Measurements from ENCODE around the gene SCRN3. TPM values are rescaled to one million over a fixed set of nuclear protein-coding genes. Genes with fewer than 3 reads are reported as not detected.

Gene SCRN3
- total RNA-seq, 2 experiments from 2014 or later = 15.3 to 18.4 TPM

DNA sequence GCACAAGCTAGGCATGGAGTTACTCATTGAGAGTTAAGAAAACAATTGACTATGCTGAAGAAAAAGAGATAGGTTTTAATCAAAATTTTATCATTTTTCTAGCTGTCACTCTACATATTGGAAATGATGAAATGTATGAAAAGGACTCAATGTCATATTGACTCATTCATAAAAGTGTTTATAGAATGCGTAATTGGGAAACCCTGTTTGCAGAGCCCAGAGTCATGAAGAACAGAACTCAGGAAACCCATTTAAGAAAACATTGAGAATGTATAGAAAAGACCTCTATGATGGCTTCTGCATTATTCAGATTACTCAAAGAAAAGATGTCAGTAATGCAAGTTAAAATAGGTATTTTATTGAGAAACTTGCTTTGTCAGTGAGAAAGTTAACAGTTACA lies 36.4 kb downstream of the SCRN3 start:
- H3K27me3 Mint-ChIP-seq = no peaks in the 10 kb centered on the region
- no peaks in the 10 kb centered on the region for H3K4me1 Mint-ChIP-seq
- no peak overlapping the region for H3K27ac Mint-ChIP-seq
- H3K4me3 Mint-ChIP-seq = no peak overlapping the region
- no peaks in the 10 kb centered on the region for H3K9me3 Mint-ChIP-seq
- DNase-seq = no peak
- H3K36me3 Mint-ChIP-seq (ENCODE audit: low read depth) = peaks cover 23% of the 10 kb centered on the region
- ChIA-PET CTCF (interaction anchor here (0.7 kb wide), 1 partner anchor 115 kb away, joined by 3 read pairs; no protein-coding TSS in a partner anchor), POLR2A (no interaction called here)

DNA sequence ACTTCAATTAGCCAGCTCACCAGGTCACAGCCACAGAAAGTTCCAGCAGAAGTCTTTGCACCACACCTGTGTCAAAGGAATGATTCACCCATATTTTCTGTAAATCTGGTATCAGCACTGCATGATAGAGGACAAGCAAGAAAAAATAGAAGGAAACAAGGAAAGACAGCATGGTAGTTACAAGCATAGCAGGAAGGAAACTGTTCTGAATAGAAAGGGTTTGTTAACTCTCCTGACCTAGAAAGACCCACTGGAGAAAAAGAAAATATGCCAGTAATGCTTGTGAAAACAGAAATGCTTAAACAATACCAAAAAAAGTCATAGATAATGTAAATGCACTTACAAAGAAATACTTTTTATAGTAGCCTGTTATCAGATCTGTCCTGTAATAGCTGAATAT lies 40.8 kb downstream of the SCRN3 start:
- Mint-ChIP-seq H3K4me1 (no peaks in the 10 kb centered on the region), H3K27me3 (no peaks in the 10 kb centered on the region), H3K9me3 (no peaks in the 10 kb centered on the region), H3K4me3 (no peak overlapping the region), H3K36me3 (ENCODE audit: low read depth) (peaks cover 17% of the 10 kb centered on the region), H3K27ac (no peak overlapping the region)
- CTCF ChIA-PET = no interaction called here
- POLR2A ChIA-PET = no interaction called here
- DNase-seq = no peak

DNA sequence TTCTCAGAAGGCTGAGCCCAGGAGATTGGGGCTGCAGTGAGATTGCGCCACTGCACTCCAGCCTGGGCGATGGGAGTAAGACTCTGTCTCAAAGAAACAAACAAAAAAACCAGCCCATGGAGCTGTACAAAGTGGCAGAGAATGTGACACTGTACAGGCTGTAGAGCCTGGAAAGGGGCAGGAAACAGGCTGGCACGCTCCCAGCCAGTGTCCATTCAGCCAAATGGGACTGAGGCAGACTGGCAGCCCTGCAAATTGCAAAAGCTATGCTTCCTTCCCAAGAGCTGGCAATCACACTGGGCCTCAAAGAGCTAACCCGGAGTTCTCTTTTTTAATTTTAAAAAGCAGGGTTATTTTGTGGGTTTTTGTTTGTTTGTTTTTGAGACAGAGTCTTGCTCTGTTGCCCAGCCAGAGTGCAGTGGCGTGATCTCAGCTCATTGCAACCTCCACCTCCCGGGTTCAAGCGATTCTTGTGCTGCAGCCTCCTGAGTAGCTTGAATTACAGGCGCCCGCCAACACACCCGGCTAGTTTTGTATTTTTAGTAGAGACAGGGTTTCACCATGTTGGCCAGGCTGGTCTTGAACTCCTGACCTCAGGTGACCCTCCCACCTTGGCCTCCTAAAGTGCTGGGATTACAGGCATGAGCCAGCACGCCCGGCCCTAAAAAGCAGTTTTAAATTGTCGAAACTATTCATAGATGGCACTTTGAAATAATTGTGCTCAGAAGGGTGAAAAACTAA lies 42.8 kb downstream of the SCRN3 start:
- H3K27me3 Mint-ChIP-seq = no peaks in the 10 kb centered on the region
- H3K36me3 Mint-ChIP-seq (ENCODE audit: low read depth) = peaks cover 16% of the 10 kb centered on the region
- no peak overlapping the region for H3K27ac Mint-ChIP-seq
- no peaks in the 10 kb centered on the region for H3K4me1 Mint-ChIP-seq
- H3K4me3 Mint-ChIP-seq = no peak overlapping the region
- no peak for DNase-seq
- CTCF ChIA-PET = interaction anchor here (0.9 kb wide), 1 partner anchor 259 kb away, joined by 6 read pairs; no protein-coding TSS in a partner anchor
- no peaks in the 10 kb centered on the region for H3K9me3 Mint-ChIP-seq
- POLR2A ChIA-PET = interaction anchor here (0.6 kb wide), 1 partner anchor 26 kb away, joined by 3 read pairs; no protein-coding TSS in a partner anchor

DNA sequence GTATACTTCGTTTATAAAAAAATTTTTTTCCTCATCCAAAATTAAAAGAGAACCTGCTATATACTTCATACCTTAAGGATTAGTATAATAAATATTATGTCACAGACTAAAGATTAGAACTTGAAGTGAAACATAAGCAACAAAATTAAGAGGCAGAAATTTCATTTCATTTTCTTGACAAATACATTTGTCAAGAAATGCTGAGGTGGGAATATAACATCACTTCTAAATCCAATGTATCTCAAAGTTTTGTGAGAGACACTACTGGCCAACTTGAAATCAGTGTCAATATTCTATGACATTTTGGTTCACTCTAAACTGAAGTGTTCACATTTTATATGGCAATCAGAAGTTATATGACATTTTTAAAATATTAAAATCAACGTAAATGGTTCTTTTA lies 43.8 kb downstream of the SCRN3 start:
- Mint-ChIP-seq H3K9me3 (no peaks in the 10 kb centered on the region), H3K36me3 (ENCODE audit: low read depth) (peaks cover 14% of the 10 kb centered on the region), H3K4me3 (no peak overlapping the region), H3K4me1 (no peaks in the 10 kb centered on the region), H3K27ac (no peak overlapping the region), H3K27me3 (no peaks in the 10 kb centered on the region)
- CTCF ChIA-PET = no interaction called here
- no peak for DNase-seq
- POLR2A ChIA-PET = no interaction called here

- Mint-ChIP-seq H3K27ac (no peak overlapping the region), H3K4me1 (no peaks in the 10 kb centered on the region), H3K27me3 (no peaks in the 10 kb centered on the region), H3K9me3 (no peaks in the 10 kb centered on the region), H3K36me3 (ENCODE audit: low read depth) (peaks cover 19% of the 10 kb centered on the region), H3K4me3 (no peak overlapping the region)
- ChIA-PET CTCF (no interaction called here), POLR2A (no interaction called here)
- DNase-seq = no peak
Observed at GRCh38 chr2:174439950-174440349, 44.4 kb downstream of the SCRN3 start.

DNA sequence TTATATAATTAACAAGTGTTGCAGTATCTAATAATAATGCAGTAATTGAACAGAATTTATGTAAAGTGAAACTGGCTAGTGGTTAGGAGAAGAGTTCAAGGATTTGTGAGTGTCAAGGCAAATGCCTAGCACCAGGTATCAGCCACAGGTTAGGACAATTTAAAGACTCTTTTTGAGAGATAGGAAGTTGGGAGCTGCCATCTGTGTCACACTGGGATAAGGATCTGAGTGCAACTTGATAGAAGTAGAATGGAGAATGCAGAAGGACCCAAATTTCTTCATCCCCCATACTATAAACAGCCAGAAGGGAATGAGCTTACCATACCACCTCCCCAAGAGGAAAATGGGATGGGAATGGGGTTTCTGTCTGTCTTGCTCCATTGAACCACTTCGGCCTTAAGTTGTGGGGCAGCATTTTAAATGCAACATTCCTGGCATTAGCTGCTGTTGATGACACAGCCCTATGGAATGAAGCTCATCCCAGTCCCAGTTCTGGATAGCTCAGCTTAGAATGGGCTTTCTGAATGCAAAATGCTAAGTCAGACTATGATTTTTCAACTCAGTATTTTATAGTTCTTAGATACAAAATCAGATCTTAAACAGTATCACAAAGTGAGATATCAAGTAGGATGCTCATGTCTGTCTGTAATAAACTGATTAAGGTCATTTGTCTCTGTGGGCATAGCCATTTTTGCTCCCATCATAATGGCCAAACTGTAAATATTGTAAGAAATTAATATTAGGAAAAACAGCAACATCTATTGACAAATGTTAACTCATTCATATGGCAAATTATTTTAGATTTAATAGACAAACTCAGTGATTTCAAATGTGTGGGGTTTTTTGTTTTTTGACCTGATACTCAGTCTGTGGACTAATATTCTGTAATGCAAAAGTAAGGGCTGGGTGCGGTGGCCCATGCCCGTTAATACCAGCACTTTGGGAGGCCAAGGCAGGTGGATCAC lies 47.3 kb downstream of the SCRN3 start:
- H3K9me3 Mint-ChIP-seq = no peaks in the 10 kb centered on the region
- ChIA-PET CTCF (no interaction called here), POLR2A (no interaction called here)
- H3K4me1 Mint-ChIP-seq = no peaks in the 10 kb centered on the region
- no peak overlapping the region for H3K27ac Mint-ChIP-seq
- peaks cover 15% of the 10 kb centered on the region for H3K36me3 Mint-ChIP-seq (ENCODE audit: low read depth)
- DNase-seq = no peak
- no peak overlapping the region for H3K4me3 Mint-ChIP-seq
- H3K27me3 Mint-ChIP-seq = no peaks in the 10 kb centered on the region

DNA sequence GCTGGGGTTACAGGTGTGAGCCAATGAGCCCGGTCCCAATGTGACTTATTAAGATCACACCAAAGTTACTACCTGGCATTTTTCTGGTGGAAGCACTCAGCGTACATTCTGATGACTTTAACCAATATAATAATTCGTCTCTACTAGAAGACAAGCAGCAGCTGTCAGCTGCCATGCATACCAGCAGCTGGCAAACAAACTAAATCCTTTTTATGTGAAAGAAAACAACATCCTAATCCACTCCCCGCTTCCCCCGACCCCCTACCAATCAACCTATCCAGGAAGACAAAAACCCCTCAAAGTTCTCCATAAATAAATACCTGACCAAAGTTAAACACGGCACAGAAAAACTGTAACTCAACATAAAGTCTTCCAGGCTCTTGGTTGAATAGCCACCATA lies 49.2 kb downstream of the SCRN3 start:
- Mint-ChIP-seq H3K36me3 (ENCODE audit: low read depth) (peaks cover 24% of the 10 kb centered on the region), H3K27ac (no peak overlapping the region), H3K9me3 (no peaks in the 10 kb centered on the region), H3K4me3 (no peak overlapping the region), H3K4me1 (no peaks in the 10 kb centered on the region), H3K27me3 (no peaks in the 10 kb centered on the region)
- no peak for DNase-seq
- ChIA-PET POLR2A (no interaction called here), CTCF (no interaction called here)

DNA sequence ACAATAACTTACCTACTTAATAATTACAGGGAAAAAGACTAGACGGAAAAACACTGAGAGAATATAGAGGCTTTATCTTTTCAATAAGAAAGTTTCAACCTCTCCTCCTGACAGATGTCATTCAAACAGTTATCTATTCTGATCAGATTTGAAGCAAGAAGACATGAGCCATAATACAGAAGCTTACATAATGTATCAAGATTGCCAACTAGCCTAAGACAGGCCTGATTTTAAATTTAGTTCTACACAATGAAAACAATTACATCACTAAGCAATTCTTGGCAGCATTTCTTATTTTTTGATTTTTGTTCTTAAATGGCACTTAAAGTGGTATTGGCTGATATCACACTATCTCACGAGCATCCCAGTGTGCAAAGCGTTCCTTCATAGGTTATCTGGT lies 49.7 kb downstream of the SCRN3 start:
- Mint-ChIP-seq H3K36me3 (ENCODE audit: low read depth) (peaks cover 24% of the 10 kb centered on the region), H3K4me1 (peaks cover 3% of the 10 kb centered on the region), H3K9me3 (no peaks in the 10 kb centered on the region), H3K27ac (no peak overlapping the region), H3K27me3 (no peaks in the 10 kb centered on the region), H3K4me3 (no peak overlapping the region)
- ChIA-PET POLR2A (no interaction called here), CTCF (no interaction called here)
- DNase-seq = no peak

- H3K36me3 Mint-ChIP-seq (ENCODE audit: low read depth) = peaks cover 25% of the 10 kb centered on the region
- H3K4me1 Mint-ChIP-seq = peaks cover 6% of the 10 kb centered on the region
- H3K4me3 Mint-ChIP-seq = no peak overlapping the region
- CTCF ChIA-PET = interaction anchor here (0.6 to 1.0 kb wide), 2 partner anchors 16 to 1651 kb away, joined by 3 read pairs; no protein-coding TSS in a partner anchor
- no peak for DNase-seq
- POLR2A ChIA-PET = no interaction called here
- no peaks in the 10 kb centered on the region for H3K9me3 Mint-ChIP-seq
- H3K27me3 Mint-ChIP-seq = no peaks in the 10 kb centered on the region
- H3K27ac Mint-ChIP-seq = no peak overlapping the region
Observed at GRCh38 chr2:174446531-174446930, 51.0 kb downstream of the SCRN3 start.

GRCh38 chr2:174449033-174449432 lies 53.5 kb downstream of the SCRN3 start:
- Mint-ChIP-seq H3K4me1 (peaks cover 6% of the 10 kb centered on the region), H3K27me3 (no peaks in the 10 kb centered on the region), H3K27ac (no peak overlapping the region), H3K36me3 (ENCODE audit: low read depth) (peaks cover 24% of the 10 kb centered on the region), H3K4me3 (no peak overlapping the region), H3K9me3 (no peaks in the 10 kb centered on the region)
- ChIA-PET POLR2A (no interaction called here), CTCF (no interaction called here)
- no peak for DNase-seq

- no peak for DNase-seq
- Mint-ChIP-seq H3K4me1 (peaks cover 6% of the 10 kb centered on the region), H3K36me3 (ENCODE audit: low read depth) (peaks cover 20% of the 10 kb centered on the region), H3K4me3 (no peak overlapping the region), H3K27ac (no peak overlapping the region), H3K9me3 (no peaks in the 10 kb centered on the region), H3K27me3 (no peaks in the 10 kb centered on the region)
- ChIA-PET POLR2A (no interaction called here), CTCF (no interaction called here)
Observed at GRCh38 chr2:174450021-174450816, 54.7 kb downstream of the SCRN3 start.

DNA sequence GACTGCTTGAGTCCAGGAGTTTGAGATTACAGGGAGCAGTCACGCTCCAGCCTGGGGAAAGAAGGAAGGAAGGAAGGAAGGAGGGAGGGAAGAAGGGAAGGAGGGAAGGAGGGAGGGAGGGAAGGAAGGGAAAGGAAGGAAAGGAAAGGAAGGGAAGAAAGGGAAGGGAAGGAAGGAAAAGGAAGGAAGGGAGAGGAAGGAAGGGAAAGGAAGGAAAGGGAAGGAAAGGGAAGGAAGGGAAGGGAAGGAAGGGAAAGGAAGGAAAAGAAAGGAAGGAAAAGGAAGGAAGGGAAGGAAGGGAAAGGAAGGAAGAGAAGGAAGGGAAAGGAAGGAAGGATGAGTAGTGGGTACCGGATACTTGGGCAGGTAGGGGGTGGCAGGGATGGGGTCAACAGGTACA lies 59.0 kb downstream of the SCRN3 start:
- POLR2A ChIA-PET = interaction anchor here (0.9 kb wide), 1 partner anchor 59 kb away, joined by 3 read pairs; the partner anchor contains the start of gene SCRN3
- no peak for DNase-seq
- Mint-ChIP-seq H3K4me1 (peaks cover 6% of the 10 kb centered on the region), H3K36me3 (ENCODE audit: low read depth) (peaks cover 16% of the 10 kb centered on the region), H3K27ac (no peak overlapping the region), H3K27me3 (no peaks in the 10 kb centered on the region), H3K4me3 (no peak overlapping the region), H3K9me3 (no peaks in the 10 kb centered on the region)
- CTCF ChIA-PET = interaction anchor here (1.1 kb wide), 1 partner anchor 92 kb away, joined by 3 read pairs; no protein-coding TSS in a partner anchor

DNA sequence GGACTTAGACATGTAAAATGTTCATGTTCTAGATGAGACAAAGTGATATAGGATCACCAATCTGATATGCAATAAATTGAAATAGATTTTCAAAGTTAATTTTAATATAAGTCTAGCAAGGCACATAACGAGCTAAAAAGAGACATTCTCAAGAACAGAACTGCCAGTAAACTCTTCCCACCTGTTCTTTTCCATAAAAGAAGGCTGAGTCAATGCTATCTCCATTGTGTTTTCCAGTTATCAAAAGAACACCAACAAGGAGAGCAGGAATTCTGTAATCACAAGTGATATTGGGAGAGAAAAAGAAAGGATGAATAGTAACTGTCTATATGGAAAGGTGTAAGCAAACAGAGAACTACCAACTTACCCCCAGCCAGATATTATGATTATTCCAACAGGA lies 65.7 kb downstream of the SCRN3 start:
- Mint-ChIP-seq H3K27me3 (no peaks in the 10 kb centered on the region), H3K36me3 (ENCODE audit: low read depth) (peaks cover 4% of the 10 kb centered on the region), H3K4me3 (no peak overlapping the region), H3K4me1 (no peaks in the 10 kb centered on the region), H3K9me3 (no peaks in the 10 kb centered on the region), H3K27ac (no peak overlapping the region)
- CTCF ChIA-PET = interaction anchor here (1.2 to 5.2 kb wide), 12 partner anchors 11 to 238 kb away, joined by 3 to 133 read pairs (median 21); no protein-coding TSS in a partner anchor
- no peak for DNase-seq
- POLR2A ChIA-PET = interaction anchor here (1.1 to 1.2 kb wide), 2 partner anchors 86 to 100 kb away, joined by 3 to 4 read pairs; no protein-coding TSS in a partner anchor

All from activated CD4-positive, alpha-beta memory T cell treated with anti-CD3 and anti-CD28 coated beads, Interleukin-2, amount 10 ng/mL, durations not matched to agents 7 days and 5 days (primary cell).